GM23338 (cell line): ENCODE measurements around the gene HS6ST1.

Experiments used
- CREB1 ChIP-seq: fragments of 250-450 bp; sonication (Bioruptor Pico); IDR thresholded peaks from 2 replicates; pipeline ENCODE4 v1.5.0; 2020; ENCODE audit warnings: low read depth, mild to moderate bottlenecking, moderate library complexity
- EZH2 ChIP-seq: fragments of 200-600 bp; sonication (generic); IDR thresholded peaks from one replicate; pipeline ENCODE4 v1.8.0; 2017; ENCODE audit warnings: antibody characterized with exemption, mild to moderate bottlenecking, low read depth; ENCODE audit not compliant: unreplicated experiment
- JUNB ChIP-seq: IDR thresholded peaks from one replicate; pipeline ENCODE4 v1.6.1; 2016; ENCODE audit warnings: antibody characterized with exemption; ENCODE audit not compliant: unreplicated experiment
- POLR2AphosphoS5 ChIP-seq: IDR thresholded peaks from 2 replicates; pipeline ENCODE4 v1.6.1; 2016; ENCODE audit warnings: antibody characterized with exemption, low read depth
- ZNF331 ChIP-seq: fragments of 250-450 bp; sonication (Bioruptor Pico); IDR thresholded peaks from 2 replicates; pipeline ENCODE4 v1.5.0; 2020; ENCODE audit warnings: low read depth, mild to moderate bottlenecking, moderate library complexity
- TF ChIP-seq, protein P1 (sequence below), 2 experiments: fragments of 200-600 bp in 1 of 2; sonication (generic) in 1 of 2; conservative IDR thresholded peaks; 2 replicates each; pipeline versions ENCODE4 v1.5.1 to v1.6.1; 2016 to 2017; ENCODE audit warnings: antibody characterized with exemption in 2 of 2, low read depth in 2 of 2, mild to moderate bottlenecking in 2 of 2, moderate library complexity in 1 of 2
- TF ChIP-seq, protein P2 (sequence below): IDR thresholded peaks from 2 replicates; pipeline ENCODE4 v1.6.1; 2016; ENCODE audit warnings: antibody characterized with exemption

DNA sequence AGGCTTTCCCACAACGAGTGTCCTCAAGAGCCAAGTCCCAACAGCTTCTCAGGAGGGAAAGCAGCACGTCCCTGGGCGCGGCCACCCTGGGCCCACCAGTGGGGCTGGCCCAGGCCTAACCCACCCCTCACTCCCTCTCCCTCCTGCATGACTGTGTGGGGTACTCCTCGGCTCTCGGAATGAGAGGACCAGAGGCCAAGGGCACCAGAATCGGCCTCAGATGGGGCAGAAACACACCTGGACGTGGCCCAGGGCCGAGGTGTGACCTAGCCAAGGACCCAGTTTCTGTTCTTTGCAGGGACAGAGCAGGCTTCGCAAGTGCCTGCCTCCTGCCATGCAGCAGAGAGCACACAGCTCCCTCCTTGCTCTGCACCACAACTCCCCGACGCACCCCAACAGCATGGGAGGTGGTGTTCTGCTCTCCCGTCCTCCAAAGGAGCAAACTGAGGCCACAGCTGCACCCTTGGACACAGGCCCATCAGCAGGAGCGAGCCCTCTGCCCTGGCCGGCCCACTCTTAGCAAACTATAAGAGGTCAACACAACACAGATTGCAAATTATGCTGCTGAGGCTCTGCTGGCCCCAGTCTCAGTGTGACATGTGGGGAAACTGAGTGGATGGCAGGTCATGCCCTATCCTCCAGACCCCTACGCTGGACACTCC, 19.7 kb downstream of the HS6ST1 start:
- TF ChIP-seq POLR2AphosphoS5 (no peak), EZH2 (no peak), CREB1 (CRISPR knock-in tag) (no peak), ZNF331 (CRISPR knock-in tag) (no peak), JUNB (no peak)
- TF ChIP-seq, protein P1, sequence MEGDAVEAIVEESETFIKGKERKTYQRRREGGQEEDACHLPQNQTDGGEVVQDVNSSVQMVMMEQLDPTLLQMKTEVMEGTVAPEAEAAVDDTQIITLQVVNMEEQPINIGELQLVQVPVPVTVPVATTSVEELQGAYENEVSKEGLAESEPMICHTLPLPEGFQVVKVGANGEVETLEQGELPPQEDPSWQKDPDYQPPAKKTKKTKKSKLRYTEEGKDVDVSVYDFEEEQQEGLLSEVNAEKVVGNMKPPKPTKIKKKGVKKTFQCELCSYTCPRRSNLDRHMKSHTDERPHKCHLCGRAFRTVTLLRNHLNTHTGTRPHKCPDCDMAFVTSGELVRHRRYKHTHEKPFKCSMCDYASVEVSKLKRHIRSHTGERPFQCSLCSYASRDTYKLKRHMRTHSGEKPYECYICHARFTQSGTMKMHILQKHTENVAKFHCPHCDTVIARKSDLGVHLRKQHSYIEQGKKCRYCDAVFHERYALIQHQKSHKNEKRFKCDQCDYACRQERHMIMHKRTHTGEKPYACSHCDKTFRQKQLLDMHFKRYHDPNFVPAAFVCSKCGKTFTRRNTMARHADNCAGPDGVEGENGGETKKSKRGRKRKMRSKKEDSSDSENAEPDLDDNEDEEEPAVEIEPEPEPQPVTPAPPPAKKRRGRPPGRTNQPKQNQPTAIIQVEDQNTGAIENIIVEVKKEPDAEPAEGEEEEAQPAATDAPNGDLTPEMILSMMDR (conservative IDR thresholded peaks at IDR 0.05; ENCODE audit: low read depth in 2 of 2), result no peak
- TF ChIP-seq, protein P2, sequence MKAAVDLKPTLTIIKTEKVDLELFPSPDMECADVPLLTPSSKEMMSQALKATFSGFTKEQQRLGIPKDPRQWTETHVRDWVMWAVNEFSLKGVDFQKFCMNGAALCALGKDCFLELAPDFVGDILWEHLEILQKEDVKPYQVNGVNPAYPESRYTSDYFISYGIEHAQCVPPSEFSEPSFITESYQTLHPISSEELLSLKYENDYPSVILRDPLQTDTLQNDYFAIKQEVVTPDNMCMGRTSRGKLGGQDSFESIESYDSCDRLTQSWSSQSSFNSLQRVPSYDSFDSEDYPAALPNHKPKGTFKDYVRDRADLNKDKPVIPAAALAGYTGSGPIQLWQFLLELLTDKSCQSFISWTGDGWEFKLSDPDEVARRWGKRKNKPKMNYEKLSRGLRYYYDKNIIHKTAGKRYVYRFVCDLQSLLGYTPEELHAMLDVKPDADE, result no peak
